HG03442 (cell line): ENCODE results near the gene CRACR2B.

Experiments used
- ATAC-seq: cut with Tn5 transposase; IDR thresholded peaks from one replicate; pipeline ENCODE4 v1.9.1; 2021; ENCODE audit warnings: mild to moderate bottlenecking, moderate library complexity; ENCODE audit not compliant: unreplicated experiment

Gene CRACR2B

DNA sequence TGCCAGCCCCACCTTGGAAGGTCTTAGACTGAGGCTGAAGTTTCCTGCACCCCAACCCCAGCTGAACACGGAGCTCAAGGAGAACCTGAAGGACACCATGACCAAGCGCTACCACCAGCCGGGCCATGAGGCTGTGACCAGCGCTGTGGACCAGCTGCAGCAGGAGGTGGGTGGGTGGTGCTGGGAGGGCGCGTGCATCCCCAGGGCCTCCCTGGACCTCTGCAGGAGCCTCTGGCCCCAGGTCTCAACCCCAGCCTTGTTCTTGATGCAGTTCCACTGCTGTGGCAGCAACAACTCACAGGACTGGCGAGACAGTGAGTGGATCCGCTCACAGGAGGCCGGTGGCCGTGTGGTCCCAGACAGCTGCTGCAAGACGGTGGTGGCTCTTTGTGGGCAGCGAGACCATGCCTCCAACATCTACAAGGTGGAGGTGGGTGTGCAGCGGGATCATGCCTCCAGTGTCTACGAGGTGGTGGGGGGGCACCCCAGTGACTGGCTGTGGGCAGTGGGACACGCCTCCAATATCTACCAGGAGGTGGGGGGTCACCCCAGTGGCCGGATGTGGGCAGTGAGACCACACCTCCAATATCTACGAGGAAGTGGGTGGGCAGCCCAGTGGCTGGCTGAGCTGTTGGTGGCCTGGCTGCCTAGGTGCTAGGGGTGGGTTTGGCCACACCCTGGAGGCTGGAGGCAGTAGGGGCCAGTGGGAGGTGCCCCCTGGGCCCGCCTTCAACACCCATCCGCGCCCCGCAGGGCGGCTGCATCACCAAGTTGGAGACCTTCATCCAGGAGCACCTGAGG is 9.7 kb downstream of the CRACR2B start:
- ATAC-seq = no peak

DNA sequence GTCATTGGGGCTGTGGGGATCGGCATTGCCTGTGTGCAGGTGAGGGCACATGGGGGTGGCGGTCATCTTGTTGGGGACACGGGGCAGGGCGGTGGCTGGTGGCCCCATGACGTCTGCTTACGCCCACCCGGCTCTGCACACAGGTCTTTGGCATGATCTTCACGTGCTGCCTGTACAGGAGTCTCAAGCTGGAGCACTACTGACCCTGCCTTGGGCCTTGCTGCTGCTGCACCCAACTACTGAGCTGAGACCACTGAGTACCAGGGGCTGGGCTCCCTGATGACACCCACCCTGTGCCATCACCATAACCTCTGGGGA is 10.2 kb downstream of the CRACR2B start:
- ATAC-seq = no peak

DNA sequence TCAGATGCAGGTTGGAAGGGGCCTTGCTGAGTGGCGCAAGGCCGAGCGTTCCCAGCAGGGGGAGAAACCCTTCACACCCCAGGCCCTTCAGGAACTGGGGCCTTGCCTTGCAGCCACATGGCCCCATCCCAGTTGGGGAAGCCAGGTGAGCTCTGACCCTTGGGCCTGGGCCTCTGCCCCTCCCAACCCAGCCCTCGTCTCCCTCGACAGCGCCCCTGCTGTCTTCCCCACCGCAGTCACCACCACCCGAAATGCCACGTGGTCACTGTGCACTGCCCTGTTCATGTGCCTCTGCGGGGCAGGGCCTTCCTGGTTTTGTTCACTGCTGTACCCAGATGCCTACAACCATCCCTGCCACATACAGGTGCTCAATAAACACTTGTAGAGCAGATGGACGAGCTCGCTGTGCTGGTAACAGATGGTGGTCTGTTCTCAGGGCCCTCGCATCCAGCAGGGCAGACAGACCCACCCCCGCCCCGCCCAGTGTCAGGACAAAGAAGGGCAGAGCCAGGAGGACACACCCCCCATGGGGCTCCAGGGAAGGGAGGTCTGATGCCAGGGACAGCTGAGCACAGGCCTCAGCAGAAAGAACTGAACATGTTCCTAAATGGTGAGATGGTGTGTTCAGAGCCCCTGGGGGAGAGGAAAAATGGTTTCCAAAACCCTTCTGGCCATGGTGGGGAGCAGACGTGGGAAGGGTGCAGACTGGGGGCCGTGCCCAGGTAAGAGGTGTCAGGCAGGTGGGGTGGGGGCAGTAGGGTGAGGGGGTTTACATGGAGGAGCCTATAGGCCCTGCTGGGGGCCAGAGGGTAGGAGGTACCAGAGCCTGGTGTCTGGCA is 10.9 kb downstream of the CRACR2B start:
- ATAC-seq = no peak

DNA sequence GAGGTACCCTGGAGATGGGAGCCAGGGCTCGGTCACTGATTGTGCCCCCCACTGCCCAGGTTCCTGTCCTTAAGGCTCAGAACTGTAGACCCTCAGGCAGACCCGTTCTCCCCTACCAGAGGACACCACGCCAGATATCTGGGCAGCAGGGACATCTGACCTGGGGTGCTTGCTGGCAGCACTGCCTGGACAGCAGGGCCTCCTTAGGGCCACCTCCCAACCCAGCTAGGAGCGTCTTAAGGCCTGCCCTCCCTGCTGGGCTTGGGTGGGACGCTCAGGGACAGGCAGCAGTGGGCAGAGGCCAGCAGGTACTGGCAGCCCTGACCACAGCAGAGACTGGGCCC is 11.5 kb downstream of the CRACR2B start:
- ATAC-seq = no peak

DNA sequence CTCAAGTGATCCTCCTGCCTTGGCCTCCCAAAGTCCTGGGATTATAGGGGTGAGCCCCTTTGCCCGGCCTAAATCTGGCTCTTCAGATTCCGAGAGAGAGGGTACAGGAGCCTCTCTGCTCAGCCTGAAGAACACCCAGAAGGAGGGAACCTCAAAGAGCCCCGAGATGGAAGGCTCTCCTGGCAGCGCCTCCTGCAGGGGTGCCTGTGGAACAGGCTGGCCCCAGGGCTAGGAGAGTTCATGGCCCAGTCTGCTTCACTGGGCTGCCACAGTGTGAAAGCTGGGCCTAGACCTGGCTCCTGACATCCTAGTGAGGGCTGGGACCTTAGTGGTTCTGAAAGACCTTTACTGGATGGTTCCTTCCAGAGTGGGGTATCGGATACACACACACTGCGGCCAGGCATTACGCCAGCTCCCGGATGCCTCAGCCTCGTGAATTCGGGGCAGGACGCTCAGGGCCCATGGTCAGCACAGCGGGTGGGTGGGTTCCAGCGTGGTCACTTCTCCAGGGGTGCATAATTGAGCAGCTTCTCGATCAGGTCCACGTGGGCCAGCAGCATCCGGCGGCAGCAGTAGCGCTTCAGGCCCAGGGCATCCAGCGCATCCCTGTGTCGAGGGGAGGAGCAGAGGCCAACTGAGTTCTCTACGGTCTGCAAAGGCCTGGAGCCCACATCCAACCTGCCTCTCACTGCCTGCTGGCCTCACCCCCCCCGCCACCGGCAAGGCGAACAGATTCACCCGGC is 12.3 kb downstream of the CRACR2B start:
- no peak for ATAC-seq

DNA sequence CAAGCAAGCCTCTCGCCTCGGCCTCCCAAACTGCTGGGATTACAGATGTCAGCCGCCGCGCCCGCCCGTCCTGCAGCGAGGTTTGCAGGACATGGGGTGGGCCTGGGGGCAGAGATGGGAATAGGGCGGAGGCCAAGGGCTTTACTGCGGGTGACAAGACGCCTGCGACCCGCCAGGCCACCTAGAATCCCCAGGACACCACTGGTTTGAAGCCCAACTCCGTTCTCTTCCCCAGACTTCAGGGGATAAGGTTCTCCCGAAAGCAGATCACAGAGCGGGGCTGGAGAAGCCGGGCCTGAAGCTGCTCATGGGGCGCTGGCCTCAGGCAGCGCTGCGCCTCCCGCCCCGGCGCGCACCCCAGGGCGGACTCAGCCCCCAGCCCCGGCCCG is 14.3 kb downstream of the CRACR2B start:
- ATAC-seq = peak; percentile 18

DNA sequence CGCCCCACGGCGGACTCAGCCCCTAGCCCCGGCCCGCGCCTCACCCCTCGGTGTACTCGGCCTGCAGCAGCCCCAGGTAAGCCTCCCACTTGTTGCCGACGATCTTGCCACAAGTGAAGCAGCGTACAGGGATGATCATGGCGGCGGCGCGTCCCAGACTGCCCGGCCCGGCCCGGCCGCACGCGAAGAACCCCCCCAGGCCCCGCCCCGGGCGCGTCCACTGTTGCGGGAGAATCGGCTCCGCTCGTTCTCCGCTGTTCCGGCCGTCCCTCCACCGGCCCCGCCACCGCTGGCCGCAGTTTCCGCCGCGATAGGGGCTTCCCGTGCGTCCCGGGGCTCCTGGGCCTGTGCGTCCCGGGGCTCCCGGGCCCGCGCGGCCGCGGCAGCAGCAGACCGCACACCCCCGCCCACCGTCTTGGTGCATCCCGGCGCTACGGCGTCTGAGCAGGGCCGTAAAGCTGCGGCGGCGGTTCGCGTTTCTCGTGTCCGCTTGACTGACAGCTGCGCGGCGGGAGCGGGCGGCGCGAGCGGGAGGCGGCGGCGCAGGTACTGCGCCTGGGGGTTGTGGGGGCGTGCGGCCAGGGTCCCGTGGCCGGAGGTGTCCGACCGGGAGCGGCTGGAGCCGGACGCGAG is 14.8 kb downstream of the CRACR2B start, which contains the start of the genes POLR2L and TSPAN4:
TSS of gene POLR2L (minus strand) at position 160 of the 633 bp plus-strand sequence. CDS start at position 139, 21 bp downstream.
TSS of gene TSPAN4 (plus strand) at position 483 of the 633 bp plus-strand sequence. CDS start 7,453 bp downstream, outside the sequence.
- peak; percentile 61 for ATAC-seq

DNA sequence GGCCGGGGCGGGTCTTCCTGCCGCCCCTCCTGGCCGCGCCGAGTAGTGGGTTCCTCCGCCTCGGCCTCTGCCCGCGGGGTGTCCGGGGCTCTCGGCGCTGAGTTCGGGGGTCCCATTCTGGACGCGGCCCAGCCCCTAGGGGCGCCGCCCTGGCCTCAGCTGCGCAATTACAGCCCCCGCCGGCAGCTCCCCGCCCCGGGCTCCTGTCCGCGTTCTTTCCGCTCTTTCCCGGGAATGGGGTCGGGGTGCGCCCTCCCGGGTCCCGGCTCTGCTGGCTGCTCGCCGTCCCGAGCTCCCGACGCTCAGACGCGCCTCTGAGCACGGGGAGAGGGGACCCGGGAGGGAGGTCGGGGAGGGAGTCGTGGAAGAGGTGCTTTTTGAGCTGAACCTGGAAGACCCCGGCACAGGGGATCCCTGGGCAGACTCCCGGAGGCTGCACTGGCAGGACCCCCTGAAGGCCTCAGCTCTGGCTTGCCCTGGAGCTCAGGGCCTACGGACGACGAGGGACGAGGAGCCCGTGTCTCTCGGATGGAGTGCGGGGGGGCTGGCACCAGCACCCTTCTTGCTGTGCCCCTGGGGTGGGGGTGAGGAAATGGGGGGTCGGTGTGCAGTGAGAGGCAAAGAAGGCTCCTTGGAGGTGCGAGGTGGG is 15.5 kb downstream of the CRACR2B start:
- ATAC-seq = no peak

DNA sequence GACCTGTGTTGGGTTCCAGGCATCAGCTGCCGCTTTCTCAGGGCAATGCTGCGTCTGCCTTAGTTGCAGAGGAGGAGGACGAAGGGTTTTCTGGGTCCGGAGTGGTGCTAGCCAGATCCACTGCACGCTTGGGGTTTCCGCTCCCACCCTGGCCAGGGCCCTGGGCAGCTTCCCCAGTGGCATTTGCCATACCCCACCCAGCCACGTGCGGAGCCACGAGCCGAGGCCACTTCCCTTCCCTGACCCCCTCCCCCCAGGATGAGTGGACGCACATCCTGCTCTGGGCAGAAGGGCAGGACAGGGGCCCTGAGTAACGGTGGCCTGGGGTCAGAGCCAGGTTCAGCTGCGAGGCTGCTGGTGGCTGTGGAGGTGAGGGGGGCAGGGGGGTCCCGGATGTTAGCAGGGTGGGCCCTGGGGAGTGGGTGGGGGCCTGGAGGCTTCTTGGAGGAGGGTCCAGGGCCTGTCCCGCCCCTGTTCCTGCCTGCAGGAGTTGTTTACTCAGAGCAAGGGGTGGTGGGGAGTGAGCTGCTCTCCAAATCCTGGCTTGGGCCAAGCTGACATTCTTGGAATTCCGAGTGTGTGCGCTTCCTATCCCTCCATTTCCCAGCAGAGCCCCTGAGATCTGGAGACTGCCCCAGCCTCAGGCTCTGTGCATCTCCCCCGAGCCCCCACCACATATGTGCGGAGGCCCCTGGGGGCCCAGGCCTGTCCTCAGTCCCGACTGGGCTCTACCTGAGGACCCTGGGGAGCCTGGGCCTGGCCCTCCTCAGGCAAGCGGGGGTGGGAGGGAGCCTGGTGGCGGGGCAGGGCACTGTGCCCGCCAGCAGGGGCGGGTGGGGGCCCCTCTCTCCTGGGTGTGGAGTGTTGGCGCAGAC is 16.3 kb downstream of the CRACR2B start:
- no peak for ATAC-seq

DNA sequence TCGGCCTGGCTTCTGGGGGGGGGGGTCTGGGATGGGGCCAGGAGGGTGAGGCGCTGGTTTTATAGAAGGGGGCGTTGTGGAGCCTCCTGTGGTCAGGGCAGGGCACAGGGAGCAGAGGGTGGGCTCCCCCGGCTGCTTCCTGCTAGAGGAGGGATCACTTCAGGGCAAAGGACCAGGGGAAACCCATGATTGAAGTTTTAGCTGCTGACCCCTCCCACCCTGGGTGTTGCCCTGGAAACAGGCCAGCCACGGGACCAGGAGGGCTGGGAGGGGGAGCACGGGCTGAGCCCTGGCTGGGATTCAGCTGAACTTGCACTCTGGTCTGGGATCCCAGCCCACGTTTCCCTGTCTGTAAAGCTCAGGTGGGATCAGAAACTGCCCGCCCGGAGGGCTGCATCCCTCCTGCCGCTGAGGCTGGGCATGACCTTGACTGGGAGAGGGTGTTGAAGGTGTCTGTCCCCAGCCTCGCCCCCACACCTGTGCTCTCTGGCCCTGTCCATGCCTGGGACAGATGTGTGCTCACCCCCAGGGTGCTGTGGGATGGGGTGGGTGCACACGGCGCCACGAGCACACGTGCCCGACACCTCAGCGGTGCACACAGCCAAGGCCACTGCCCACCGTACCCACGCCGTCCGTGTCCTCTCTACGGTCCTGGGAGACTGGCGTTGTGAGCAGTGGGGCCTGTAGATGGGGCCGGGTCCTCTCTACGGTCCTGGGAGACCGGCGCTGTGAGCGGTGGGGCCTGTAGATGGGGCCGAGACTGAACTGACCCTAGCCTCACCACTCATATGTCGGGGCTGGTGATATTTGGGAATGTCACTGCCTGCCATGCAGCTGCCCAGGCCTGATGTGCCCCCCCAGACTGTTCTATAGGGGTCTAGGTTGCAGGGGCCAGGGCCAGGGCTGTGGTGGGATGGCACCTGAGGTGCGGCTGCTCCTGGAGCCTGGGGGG is 17.2 kb downstream of the CRACR2B start:
- ATAC-seq = no peak

DNA sequence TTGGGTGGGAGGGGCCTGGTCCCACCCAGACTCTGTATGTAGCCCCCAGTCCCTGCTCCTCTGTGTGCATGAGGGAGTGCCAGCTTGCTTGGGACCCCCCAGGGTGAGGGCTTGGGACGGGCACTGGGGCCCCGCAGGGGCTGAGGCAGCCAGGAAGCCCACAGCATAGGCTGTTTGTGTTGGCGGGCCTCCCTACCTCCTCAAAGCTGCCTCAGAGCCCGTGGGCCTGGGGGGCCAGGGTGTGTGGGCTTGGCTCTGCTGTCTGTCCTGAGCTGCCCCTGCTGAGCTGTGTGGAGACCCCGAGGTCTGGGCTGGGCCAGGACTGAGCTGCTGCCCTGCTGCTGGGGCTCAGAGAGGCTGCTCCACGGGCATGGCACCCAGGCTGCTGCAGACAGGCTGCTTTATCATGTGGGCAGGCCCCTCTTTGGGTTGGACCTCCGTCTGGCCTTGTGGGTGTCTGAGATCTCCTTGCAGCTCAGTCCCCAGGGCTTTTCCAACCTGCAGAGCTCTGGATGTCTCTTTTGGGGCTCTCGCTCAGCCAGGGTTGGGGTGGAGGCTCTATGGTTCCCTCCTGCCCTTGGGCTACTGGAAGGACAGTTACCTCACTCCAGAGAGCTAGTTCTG is 18.3 kb downstream of the CRACR2B start:
- no peak for ATAC-seq

DNA sequence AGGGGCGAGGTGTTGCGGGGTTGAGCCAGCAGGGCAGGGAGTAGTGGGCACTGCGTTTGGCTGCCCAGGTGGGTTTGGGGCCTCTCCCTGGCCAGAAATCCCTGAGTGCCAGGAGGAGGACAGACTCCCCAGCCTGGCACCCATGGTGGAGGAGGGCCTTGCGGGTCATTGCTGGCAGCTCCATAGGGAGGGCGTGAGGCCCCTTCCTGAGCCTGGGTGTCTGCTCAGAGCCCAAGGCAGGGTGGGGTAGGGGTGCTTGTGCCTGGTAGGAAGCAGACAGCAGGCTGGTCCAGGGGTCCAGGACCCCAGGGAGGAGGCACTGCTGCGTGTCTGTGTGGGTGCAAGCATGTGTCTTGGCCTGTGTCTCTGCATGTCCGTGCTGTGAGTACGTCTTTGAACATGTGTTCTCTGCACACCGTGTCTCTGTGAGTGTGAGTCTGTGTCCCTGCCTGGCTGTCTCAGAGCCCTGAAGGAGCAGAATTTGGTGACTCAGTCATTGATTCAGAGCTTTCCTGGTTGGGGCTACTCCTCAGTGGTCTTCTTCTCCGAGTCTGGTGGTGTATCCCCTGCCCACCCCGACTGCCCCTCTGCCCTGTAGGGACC is 18.9 kb downstream of the CRACR2B start:
- no peak for ATAC-seq

DNA sequence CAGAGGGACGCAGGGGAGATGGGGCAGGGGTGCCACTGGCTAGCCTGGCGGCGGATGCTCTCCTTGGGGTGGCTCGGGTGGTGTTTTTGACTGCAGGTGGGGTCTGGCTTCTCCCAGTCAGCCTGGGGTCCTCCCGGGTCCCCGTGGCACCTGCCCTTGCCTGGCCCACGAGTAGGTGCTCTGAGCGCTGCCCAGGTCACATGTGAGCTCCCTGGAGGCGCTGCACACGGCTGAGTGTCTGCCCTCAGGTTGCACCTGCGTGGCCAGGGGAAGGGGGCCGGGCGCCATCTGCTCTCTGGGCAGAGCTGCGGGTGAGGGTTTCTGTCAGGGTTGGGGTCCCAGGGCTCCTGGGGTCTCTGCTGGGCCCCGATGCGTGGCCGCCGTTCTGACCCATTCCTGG is 20.2 kb downstream of the CRACR2B start:
- ATAC-seq = no peak

DNA sequence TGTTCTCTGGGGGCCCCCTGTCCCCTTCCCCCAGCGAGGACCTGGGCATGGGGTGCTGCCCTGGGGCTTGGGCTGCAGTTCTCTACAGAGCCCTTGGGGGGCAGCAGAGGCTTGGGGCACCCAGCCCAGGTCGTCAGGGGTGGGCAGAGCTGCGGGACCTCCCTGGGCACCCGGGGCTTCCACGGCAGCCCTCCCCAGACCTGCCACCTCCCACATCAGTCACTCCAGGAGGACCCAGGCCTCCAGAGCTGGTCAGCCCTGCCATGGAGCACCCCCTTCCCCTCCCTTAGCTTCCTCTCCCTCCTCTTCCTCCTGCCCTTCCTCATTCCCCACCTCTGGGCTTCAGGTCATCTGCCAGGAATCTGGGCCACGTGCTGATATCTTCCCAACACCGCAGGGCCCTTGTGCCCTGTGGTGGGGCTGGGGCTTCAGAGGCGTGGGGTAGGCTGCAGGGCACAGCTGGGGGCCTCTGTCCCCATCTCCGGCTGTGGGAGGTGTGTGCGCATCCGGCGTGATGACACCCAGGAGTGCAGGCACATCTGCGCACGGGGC is 20.7 kb downstream of the CRACR2B start:
- ATAC-seq = no peak

DNA sequence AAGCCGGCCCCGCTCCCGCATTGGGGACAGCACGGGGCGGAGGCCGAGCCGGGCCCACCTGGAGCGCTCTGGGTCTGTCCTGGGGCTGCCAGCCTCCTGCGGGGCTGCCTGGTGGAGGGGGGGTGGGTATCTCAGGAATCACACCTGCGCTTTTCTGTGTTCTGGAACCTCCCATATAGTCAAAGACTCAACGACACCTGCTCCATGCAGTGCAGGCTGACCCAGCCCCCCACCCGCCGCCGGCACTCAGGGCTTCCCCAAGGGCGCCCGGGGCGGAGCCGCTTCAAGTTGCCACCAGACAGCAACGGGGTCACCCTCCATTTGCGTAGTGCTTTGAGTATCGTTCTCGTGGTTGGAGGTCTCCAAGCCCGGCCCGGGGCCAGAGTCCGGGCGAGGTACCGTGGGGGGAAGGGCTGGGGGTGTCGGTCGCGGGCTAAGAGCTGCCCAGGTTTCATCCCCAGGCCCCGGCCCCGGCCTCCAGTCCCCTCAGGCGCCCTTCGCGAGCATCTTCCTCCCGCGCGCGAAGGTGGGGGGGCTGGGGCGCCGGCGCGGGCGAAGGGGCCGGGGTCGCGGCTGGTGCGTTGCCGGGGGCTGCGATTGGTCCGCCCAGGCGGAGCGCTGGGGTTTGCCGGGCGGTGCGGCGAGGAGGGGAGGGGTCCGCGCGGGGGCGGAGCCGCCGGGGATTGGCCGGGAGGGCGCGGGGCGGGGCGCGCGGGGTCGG is 21.5 kb downstream of the CRACR2B start:
- no peak for ATAC-seq

DNA sequence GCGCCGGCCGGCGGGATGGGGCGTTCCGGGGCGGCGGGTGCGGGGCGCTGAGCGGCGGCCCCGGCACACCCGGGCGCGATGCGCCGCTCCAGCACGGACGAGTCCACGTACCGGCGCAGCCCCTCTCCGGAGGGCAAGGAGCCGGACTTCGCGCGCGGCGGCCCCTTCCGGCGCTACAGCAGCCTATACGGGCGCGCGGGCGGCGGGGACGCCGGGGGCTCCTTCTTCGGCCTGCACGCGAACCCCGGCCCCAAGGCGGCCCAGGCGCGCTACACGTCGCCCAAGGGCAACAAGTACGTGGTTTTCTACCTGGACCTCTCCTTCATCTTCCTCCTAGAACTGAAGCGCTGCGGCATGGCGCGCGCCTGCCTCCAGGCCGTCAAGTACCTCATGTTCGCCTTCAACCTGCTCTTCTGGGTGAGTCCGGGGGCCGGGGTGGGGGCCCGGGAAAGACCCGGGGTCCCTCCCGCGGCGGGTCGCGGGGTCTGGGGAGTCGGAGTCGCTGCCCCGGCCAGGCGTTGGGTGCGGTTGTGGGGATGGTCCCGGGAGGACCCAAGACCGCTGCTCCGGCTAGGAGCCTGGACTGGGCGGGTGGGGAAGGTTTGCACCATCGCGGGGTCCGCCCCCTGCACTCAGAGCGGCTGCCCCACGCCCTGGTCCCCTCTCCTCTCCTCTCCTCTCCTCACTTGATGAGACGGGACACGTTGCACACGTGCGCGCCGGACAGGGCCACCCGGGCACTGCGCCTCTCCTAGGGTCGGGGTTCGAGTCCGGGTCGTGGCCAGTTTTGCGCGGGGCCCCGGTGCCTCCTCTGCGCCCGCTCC is 22.4 kb downstream of the CRACR2B start:
- ATAC-seq = no peak
